NCI-H2196 treated with DMSO at 0.1 percent for 48 hours (cell line): ENCODE results near the gene DNAJC12.
A peak's percentile ranks its signal among the peaks of the same experiment; 100 is the strongest.
"Not testable (repeated sequence)": the region's sequence is repeated elsewhere in the genome, so short reads cannot be mapped to it uniquely, and the experiment has no call there.

Experiments used
- DNase-seq: peaks from one replicate; lab custom pipeline; 2025; ENCODE audit not compliant: unreplicated experiment; lab: John Stamatoyannopoulos, UW

The DNAJC12 gene

GRCh38 chr10:67837541-67838314, at the start of gene DNAJC12:
DNAJC12 (minus strand) TSS chr10:67838188; CDS start chr10:67838011, 177 bp downstream.
- DNase-seq, result peak; percentile 59

- DNase-seq, result peak; percentile 8
Observed at GRCh38 chr10:67884842-67885670, 47.1 kb upstream of the DNAJC12 start.

DNA sequence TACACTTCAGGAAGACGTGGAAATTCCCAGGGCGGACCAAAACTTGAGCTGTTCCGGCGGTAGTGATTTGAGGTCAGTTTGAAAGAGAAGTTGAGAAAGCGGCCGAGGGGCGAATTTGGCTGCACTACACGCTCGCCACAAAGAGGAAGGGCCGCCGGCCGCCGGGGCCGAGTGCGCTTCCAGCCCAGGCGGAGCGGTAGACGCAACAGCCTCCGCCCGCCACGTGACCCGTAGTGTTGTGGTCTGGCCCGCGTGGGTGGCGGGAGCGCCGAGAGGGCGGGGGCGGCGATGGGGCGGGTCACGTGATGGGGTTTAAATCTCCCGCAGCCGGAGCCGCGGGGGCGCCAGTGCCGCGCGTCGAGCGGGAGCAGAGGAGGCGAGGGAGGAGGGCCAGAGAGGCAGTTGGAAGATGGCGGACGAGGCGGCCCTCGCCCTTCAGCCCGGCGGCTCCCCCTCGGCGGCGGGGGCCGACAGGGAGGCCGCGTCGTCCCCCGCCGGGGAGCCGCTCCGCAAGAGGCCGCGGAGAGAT, 46.4 kb upstream of the DNAJC12 start, which contains the start of gene SIRT1:
TSS of gene SIRT1 (plus strand) at position 344 of the 529 bp plus-strand sequence. CDS start at position 410, 66 bp downstream.
- peak; percentile 75 for DNase-seq

DNA sequence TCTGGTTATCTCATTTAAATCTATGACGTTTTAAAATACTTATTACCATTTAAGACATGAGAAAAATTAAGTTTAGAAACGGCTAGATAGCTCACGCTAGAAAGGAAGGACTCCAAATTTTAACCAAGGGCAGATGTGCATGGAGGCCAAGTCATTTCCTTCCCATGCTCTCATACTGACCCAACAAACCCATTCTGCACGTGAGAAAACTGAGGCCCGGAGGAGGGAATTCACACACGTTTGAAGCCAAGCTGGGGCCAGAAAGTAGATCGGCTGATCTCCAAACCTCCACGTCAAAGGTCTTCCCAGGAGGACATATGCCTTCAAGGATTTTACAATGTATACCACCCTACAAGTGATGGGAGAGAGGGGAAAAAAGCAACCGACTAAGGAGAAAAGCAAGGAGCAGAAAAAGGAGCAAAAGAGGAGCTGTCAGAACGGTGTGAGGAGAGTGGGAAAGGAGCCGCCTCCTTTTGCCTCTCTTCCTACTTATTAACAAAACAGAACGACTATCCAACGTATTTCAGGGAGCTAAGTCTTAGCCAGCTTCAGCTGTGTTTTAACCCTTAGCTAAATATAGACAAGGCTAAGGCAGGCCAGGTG, 45.8 kb upstream of the DNAJC12 start:
- no peak for DNase-seq

GRCh38 chr10:67878133-67878532, 40.1 kb upstream of the DNAJC12 start:
- DNase-seq, result no peak

GRCh38 chr10:67877421-67877820, 39.4 kb upstream of the DNAJC12 start:
- not testable (repeated sequence) for DNase-seq

- DNase-seq, result no peak
Observed at GRCh38 chr10:67875340-67876238, 37.6 kb upstream of the DNAJC12 start.

DNA sequence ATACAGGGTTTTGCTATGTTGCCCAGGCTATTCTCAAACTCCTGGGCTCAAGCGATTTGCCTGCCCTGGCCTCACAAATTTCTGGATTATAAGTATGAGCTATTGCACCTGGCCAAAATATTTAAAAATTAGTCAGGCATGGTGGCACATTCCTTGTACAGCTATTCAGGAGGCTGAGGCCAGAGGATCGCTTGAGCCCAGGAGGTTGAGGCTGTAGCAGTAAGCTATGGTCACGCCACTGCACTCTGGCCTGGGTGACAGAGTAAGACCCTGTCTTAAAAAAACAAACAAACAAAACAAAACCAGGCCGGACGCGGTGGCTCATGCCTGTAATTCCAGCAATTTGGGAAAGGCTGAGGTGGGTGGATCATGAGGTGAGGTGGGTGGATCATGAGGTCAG, 32.0 kb upstream of the DNAJC12 start:
- no peak for DNase-seq

GRCh38 chr10:67868132-67868531, 30.1 kb upstream of the DNAJC12 start:
- no peak for DNase-seq

DNA sequence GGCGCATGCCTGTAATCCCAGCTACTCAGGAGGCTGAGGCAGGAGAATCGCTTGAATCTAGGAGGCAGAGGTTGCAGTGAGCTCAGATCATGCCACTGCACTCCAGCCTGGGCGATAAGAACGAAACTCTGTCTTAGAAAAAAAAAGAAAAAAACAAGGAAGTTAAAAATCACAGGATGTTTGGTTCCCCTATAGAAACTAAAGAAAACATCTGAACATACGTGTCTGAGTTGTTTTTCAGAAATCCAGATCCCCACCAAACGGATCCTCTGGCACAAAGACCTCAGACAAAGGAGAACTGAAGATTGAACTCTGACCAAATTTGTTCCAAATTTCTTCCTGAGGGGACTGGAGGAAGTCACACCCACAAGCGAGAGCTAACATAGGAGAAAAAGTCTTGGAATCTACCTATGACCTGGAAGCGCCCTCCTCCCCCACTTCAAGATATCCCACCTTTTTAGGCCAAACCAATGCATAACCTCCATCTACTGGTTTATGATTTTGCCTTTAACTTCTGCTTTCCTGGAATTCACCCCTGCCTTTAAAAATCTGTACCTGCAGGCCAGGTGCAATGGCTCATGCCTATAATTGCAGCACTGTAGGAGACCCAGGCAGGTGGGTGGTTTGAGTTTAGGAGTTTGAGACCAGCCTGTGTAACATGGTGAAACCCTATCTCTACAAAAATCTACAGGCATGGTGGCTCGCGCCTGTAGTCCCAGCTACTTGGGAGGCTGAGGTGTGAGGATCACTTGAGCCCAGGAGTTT, 26.8 kb upstream of the DNAJC12 start:
- no peak for DNase-seq

GRCh38 chr10:67863094-67863493, 25.1 kb upstream of the DNAJC12 start:
- no peak for DNase-seq

GRCh38 chr10:67861750-67862432, 23.9 kb upstream of the DNAJC12 start:
- DNase-seq, result no peak

- DNase-seq, result no peak
Observed at GRCh38 chr10:67858971-67859370, 21.0 kb upstream of the DNAJC12 start.

DNA sequence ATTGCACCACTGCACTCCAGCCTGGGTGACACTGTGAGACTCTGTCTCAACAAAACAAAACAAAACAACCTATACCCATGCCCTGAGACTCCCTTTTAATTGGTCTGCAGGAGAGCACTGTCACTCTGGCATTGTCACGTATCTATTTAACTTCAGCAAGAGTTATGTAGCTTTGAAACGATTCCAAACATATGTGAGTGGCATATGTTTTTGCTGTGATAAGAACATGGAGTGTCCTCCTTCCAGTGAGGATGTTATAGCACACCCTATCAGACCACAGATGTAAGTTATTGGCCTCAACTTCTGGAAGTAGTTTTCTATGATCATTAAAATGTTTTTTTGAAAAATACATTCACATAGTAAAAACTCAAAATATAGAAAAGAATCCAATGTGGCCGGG, 15.5 kb upstream of the DNAJC12 start:
- DNase-seq, result no peak

DNA sequence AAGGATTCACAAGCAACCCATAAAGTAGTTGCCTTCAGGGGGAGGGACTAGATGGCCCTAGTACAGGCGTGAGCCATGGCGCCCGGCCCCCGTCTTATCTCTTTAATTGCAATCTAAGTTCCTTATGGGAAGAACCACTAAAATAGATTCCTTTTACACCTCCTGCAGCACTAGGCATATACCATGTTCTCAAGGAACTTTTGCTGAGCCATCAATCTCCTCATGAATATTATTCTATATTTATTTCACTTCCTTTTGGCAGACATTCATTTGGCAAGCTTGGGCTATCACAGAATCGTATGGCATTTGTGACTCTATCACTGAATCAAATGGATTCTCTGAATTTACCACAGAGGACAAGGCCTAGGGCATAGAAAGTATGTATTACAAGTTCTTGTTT, 14.8 kb upstream of the DNAJC12 start:
- no peak for DNase-seq

DNA sequence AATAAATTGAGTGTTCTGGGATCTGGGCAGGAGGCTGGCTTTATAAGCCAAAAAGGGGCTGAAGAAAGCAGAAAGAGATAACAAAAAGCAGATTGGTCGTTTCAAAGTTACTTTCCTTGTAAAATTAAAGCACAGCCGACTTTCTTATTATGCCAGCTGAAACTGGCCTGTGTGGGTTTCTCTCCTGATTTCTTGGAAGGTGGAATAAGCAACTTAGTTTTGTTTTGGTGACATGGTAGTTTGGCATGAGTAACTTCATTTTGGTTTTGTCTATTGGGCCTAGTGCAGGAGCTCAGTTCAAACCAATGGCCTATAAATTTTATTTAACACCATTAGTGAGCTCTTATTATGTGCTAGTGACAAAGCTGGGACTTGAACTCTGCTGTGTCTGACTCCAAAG, 13.2 kb upstream of the DNAJC12 start:
- DNase-seq, result no peak

DNA sequence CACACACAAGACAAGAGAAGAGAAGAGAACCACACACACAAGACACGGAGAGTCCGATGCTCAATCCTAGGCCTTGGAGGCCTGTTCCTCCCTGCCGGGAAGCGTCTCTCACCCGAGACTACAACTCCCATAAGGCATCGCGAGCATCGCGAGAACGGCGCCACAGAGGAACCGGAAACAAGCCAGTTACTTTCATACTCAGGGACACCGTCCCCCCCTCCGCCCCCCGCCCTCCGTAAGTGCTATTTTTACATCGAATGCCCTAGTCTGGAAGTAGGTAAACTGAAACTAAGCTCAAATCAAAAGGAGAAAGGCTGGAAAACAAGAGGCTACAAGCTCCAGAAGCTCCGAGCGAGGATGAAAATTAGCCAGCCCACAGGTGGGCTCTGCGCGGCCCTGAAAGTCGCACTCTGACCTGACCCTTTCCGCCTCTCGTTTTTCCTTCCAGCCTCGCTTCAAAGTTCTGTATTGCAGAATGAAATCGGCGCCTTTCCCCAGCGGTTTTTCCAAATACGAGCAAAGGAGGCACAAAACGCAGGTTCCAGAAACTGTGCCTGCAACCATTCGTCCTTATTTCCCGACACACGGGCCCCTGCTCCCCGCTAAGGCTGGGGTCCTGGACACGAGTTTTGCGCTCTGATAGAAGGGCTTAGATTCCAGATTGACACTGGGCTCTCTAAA, 11.5 kb upstream of the DNAJC12 start:
- peak; percentile 60 for DNase-seq

DNA sequence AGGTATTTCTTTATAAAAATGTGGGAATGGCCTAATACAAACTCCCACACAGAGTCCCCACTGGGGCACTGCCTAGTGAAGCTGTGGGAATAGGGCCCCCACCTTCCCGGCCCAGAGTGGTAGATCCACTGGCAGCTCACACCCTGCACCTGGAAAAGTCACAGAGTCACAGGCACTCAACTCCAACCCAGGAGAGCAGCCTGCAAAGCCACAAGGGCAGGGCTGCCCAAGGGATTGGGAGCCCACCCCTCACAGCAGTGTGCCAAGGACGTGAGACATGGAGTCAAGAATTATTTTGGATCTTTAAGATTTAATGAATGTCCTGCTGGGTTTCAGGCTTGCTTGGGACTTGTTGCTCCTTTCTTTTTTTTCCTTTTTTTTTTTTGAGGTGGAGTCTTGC, 5.3 kb upstream of the DNAJC12 start:
- no peak for DNase-seq

DNA sequence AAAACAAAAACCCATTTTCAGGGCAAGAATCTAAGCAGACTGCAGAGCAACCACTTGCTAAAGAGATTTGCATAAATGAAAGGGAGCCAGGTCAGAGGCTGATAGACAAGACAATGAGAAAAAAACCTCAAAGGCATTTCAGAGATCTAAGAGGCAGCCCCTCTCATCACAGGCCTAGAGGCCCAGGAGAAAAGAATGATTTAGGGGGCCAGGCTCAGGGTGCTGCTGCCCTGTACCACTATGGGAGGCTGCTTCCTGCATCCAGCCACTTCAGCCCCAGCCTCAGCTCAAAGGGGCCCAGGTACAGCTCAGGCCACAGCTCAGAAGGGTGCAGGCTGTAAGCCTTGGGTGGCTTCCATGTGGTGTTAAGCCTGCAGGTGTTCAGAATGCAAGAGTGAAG, 3.7 kb upstream of the DNAJC12 start:
- no peak for DNase-seq
